ENCODE measurements around the gene RARRES2. TPM values are rescaled to one million over a fixed set of nuclear protein-coding genes. Genes with fewer than 3 reads are reported as not detected.

The RARRES2 gene
- total RNA-seq, 1 experiment from 2014 or later: 60.9 TPM

DNA sequence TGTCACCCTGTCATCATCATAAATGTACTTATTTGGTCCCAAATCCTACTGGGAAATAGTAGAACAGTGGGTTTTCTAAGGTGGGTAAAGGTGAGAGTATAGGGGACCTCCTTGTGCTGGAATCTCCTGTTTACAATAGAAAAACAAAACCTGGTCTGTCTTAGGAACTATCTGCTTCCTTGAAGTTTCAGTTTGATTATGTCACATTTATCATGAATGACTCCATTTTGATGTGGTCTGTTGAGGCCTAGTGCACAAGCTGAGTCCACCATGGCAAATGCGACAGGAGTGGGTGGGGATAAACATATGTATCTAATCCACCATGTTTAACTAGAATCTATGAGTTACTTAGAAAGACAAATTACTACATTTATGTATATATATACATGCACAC, 14.2 kb upstream of the RARRES2 start:
- Histone ChIP-seq H2BK15ac (ENCODE audit: low read depth, low read length) (no peak overlapping the region), H3K9ac (ENCODE audit: extremely low read depth, insufficient read length, low read length) (no peak overlapping the region), H4K8ac (replicated peaks; ENCODE audit: insufficient read length, low read depth, low read length) (no peak overlapping the region), H3K27me3 (ENCODE audit: insufficient read depth, low read length) (no peaks in the 10 kb centered on the region), H4K91ac (ENCODE audit: insufficient read length, low read depth, low read length) (no peak overlapping the region), H3K18ac (ENCODE audit: insufficient read length, low read depth, low read length) (no peak overlapping the region), H3K9me3 (ENCODE audit: control insufficient read depth, low read depth, low read length) (no peaks in the 10 kb centered on the region), H3K23me2 (ENCODE audit: insufficient read length, low read depth, low read length, poor library complexity, severe bottlenecking) (no peaks in the 10 kb centered on the region), H4K20me1 (ENCODE audit: control insufficient read depth, insufficient read depth, insufficient read length) (no peaks in the 10 kb centered on the region), H3K4ac (ENCODE audit: low read depth, low read length) (no peak overlapping the region), H2AFZ (ENCODE audit: low read length) (no peak overlapping the region), H3K27ac (ENCODE audit: insufficient read length, low read depth, low read length) (no peak overlapping the region), H3K23ac (ENCODE audit: insufficient read length, low read depth, low read length) (no peak overlapping the region), H3T11ph (ENCODE audit: low read length) (no peak overlapping the region), H3K4me2 (ENCODE audit: insufficient read depth, insufficient read length, low read length) (no peak overlapping the region), H2AK5ac (ENCODE audit: insufficient read length, low read length) (no peak overlapping the region), H3K14ac (ENCODE audit: insufficient read depth, low read length) (no peak overlapping the region), H2BK12ac (ENCODE audit: insufficient read length, low read depth, low read length) (no peak overlapping the region), H2BK20ac (ENCODE audit: low read depth, low read length, poor library complexity, severe bottlenecking) (no peak overlapping the region), H3K79me2 (ENCODE audit: insufficient read depth, low read length) (no peaks in the 10 kb centered on the region), H4K5ac (ENCODE audit: insufficient read length, low read depth, low read length) (no peak overlapping the region), H2BK120ac (ENCODE audit: low read depth, low read length, poor library complexity, severe bottlenecking) (no peak overlapping the region), H3K79me1 (ENCODE audit: insufficient read depth, low read depth, low read length, poor library complexity, severe bottlenecking) (no peaks in the 10 kb centered on the region), H2BK5ac (ENCODE audit: insufficient read length, low read length) (no peak overlapping the region), H3K4me1 (ENCODE audit: insufficient read depth, low read length) (0 out of 2 replicates have a peak, but pooled peaks cover 3% of the 10 kb centered on the region), H3K56ac (ENCODE audit: insufficient read length, low read depth, low read length) (no peak overlapping the region)
- no peak for DNase-seq
- Mint-ChIP-seq H3K36me3 (ENCODE audit: insufficient read depth in 1 of 3, low read depth in 3 of 3) (peaks cover 0 to 4% (median 0%) of the 10 kb centered on the region in 3 experiments; a peak in 1 of 7 replicates), H3K4me1 (peaks cover 7 to 15% of the 10 kb centered on the region in 2 experiments; a peak in 3 of 4 replicates), H3K27ac (no peak overlapping the region), H3K27me3 (ENCODE audit: low read depth) (no peaks in the 10 kb centered on the region; the same call in 1 of the 2 replicates), H3K4me3 (no peak overlapping the region), H3K9me3 (peaks cover 4 to 7% of the 10 kb centered on the region in 2 experiments; a peak in 3 of 5 replicates)
- WGBS (ENCODE audit: extremely low coverage, insufficient read length, low lambda C conversion rate): no CpG with 5 or more reads among the region's 1 CpG
- TF ChIP-seq, protein P1, sequence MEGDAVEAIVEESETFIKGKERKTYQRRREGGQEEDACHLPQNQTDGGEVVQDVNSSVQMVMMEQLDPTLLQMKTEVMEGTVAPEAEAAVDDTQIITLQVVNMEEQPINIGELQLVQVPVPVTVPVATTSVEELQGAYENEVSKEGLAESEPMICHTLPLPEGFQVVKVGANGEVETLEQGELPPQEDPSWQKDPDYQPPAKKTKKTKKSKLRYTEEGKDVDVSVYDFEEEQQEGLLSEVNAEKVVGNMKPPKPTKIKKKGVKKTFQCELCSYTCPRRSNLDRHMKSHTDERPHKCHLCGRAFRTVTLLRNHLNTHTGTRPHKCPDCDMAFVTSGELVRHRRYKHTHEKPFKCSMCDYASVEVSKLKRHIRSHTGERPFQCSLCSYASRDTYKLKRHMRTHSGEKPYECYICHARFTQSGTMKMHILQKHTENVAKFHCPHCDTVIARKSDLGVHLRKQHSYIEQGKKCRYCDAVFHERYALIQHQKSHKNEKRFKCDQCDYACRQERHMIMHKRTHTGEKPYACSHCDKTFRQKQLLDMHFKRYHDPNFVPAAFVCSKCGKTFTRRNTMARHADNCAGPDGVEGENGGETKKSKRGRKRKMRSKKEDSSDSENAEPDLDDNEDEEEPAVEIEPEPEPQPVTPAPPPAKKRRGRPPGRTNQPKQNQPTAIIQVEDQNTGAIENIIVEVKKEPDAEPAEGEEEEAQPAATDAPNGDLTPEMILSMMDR (conservative IDR thresholded peaks at IDR 0.05): no peak
